Measurements from ENCODE around the gene ENPP3.

- no peak for TF ChIP-seq EZH2phosphoT487 (IDR thresholded peaks at IDR 0.05; ENCODE audit: low read depth, severe bottlenecking, unreplicated experiment)
- TF ChIP-seq EZH2 (IDR thresholded peaks at IDR 0.05; ENCODE audit: borderline replicate concordance), result no peak
- TF ChIP-seq CTCF (IDR thresholded peaks at IDR 0.05; ENCODE audit: poor library complexity), result no peak
These were observed 127.2 kb downstream of the ENPP3 start for GRCh38 chr6:131764350-131764749.

Data from hepatocyte (in vitro differentiated cells).